KMS-11 (cell line): ENCODE results near the gene TMPRSS7.

Experiments used
- H2AFZ ChIP-seq: fragments of 200-600 bp; sonication (generic); 2 replicates; pipeline ENCODE4 v1.6.1; 2016; ENCODE audit warnings: antibody characterized with exemption, mixed run types, low read depth
- H3K27ac ChIP-seq: fragments of 200-600 bp; sonication (generic); 2 replicates; pipeline ENCODE4 v1.6.1; 2016; ENCODE audit warnings: mild to moderate bottlenecking, mixed run types
- H3K27me3 ChIP-seq: fragments of 200-600 bp; sonication (generic); 2 replicates; pipeline ENCODE4 v1.6.1; 2017; ENCODE audit warnings: mild to moderate bottlenecking, low read depth, mixed run types, moderate library complexity; ENCODE audit not compliant: insufficient read depth
- H3K36me3 ChIP-seq: fragments of 200-600 bp; sonication (generic); 2 replicates; pipeline ENCODE4 v1.6.1; 2017; ENCODE audit warnings: mild to moderate bottlenecking, mixed run types; ENCODE audit not compliant: insufficient read depth
- H3K4me1 ChIP-seq: fragments of 200-600 bp; sonication (generic); 2 replicates; pipeline ENCODE4 v1.6.1; 2016; ENCODE audit warnings: mild to moderate bottlenecking, low read depth, mixed run types; ENCODE audit not compliant: poor library complexity, severe bottlenecking
- H3K4me2 ChIP-seq: fragments of 200-600 bp; sonication (generic); 2 replicates; pipeline ENCODE4 v1.7.0; 2016; ENCODE audit warnings: mild to moderate bottlenecking, mixed run types
- H3K4me3 ChIP-seq: fragments of 200-600 bp; sonication (generic); IDR thresholded peaks from 2 replicates; pipeline ENCODE4 v1.6.1; 2017; ENCODE audit warnings: low read depth, low read length, mixed read lengths; ENCODE audit not compliant: insufficient read depth
- H3K79me2 ChIP-seq: fragments of 200-600 bp; sonication (generic); 2 replicates; pipeline ENCODE4 v1.6.1; 2016; ENCODE audit warnings: low read depth, mixed run types; ENCODE audit not compliant: insufficient read depth
- H3K9ac ChIP-seq: fragments of 200-600 bp; sonication (generic); 2 replicates; pipeline ENCODE4 v1.6.1; 2016; ENCODE audit warnings: mild to moderate bottlenecking, mixed run types
- H4K20me1 ChIP-seq: fragments of 200-600 bp; sonication (generic); 2 replicates; pipeline ENCODE4 v1.6.1; 2016; ENCODE audit warnings: mild to moderate bottlenecking, mixed run types; ENCODE audit not compliant: insufficient read depth
- TF ChIP-seq, protein P1 (sequence below): fragments of 200-600 bp; sonication (generic); conservative IDR thresholded peaks from 2 replicates; pipeline ENCODE4 v1.6.1; 2017; ENCODE audit warnings: low read depth, mild to moderate bottlenecking, antibody characterized with exemption, low read length, moderate library complexity, mixed read lengths

Gene TMPRSS7

DNA sequence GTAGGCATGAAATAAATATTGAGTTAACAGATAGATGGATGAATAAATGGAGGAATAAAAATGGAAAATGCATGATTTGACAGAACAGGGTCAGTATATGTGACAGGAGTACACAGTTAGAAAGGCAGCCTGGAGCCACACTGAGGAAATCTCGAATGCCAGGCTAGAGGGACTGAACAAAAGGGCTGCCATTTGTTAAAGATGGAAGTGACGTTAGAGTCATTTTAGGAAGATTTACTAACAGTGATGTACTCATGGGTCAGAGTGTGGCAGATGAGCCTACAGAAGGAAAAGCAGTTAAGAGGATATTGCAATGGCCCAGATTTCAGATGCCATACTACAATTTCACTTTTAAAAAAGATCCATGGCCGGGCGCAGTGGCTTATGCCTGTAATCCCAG is 7.4 kb upstream of the TMPRSS7 start:
- TF ChIP-seq, protein P1, sequence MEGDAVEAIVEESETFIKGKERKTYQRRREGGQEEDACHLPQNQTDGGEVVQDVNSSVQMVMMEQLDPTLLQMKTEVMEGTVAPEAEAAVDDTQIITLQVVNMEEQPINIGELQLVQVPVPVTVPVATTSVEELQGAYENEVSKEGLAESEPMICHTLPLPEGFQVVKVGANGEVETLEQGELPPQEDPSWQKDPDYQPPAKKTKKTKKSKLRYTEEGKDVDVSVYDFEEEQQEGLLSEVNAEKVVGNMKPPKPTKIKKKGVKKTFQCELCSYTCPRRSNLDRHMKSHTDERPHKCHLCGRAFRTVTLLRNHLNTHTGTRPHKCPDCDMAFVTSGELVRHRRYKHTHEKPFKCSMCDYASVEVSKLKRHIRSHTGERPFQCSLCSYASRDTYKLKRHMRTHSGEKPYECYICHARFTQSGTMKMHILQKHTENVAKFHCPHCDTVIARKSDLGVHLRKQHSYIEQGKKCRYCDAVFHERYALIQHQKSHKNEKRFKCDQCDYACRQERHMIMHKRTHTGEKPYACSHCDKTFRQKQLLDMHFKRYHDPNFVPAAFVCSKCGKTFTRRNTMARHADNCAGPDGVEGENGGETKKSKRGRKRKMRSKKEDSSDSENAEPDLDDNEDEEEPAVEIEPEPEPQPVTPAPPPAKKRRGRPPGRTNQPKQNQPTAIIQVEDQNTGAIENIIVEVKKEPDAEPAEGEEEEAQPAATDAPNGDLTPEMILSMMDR, result no peak
- no peak overlapping the region for H3K9ac ChIP-seq
- H3K4me2 ChIP-seq, result no peak overlapping the region
- no peaks in the 10 kb centered on the region for H3K36me3 ChIP-seq
- no peaks in the 10 kb centered on the region for H4K20me1 ChIP-seq
- H3K79me2 ChIP-seq, result no peaks in the 10 kb centered on the region
- H3K4me1 ChIP-seq, result no peaks in the 10 kb centered on the region
- H3K27ac ChIP-seq, result no peak overlapping the region
- H3K27me3 ChIP-seq, result no peaks in the 10 kb centered on the region
- H3K4me3 ChIP-seq, result no peak overlapping the region
- no peak overlapping the region for H2AFZ ChIP-seq

DNA sequence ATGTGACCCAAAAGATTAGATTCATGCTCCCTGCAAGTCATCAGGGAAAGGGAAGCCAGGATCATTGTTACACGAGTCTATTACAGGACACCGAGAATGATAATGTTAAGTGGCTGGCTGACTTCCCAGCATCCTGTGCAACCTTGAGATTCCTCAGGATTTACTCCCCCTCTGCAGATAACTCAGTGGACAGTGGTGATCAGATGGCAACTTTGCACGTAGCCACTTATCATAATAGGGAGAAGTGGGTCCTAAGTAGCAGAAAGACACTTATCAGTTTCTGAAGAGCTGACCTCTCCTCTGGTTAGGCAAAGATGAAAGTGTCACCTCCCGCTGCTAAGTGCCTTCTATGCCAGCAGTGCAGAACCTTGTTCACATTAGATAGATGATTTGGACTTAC is 6.7 kb upstream of the TMPRSS7 start:
- no peaks in the 10 kb centered on the region for H3K79me2 ChIP-seq
- H3K9ac ChIP-seq, result no peak overlapping the region
- TF ChIP-seq, protein P1, result no peak
- H3K4me2 ChIP-seq, result no peak overlapping the region
- H3K4me1 ChIP-seq, result no peaks in the 10 kb centered on the region
- no peak overlapping the region for H3K27ac ChIP-seq
- H4K20me1 ChIP-seq, result no peaks in the 10 kb centered on the region
- H3K27me3 ChIP-seq, result no peaks in the 10 kb centered on the region
- no peak overlapping the region for H2AFZ ChIP-seq
- no peak overlapping the region for H3K4me3 ChIP-seq
- no peaks in the 10 kb centered on the region for H3K36me3 ChIP-seq

DNA sequence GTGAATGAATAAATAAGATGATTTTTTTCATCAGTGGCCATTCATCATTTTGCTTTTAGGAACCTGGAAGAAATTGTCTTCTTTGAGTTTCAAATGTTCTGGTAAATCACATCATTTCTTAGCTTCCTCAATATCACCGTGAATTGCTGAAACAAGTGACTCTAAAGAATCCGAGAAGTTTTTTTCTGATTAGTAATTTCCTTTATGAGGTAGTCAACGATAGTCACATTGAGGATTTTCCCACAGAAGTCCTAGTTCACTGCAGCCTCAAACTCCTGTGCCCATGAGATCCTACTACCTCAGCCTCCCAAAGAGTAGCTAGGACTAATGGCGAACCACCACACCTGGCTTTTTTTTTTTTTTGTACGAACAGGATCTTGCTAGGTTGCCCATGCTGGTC is 3.6 kb upstream of the TMPRSS7 start:
- no peaks in the 10 kb centered on the region for H3K79me2 ChIP-seq
- H3K4me1 ChIP-seq, result no peaks in the 10 kb centered on the region
- no peaks in the 10 kb centered on the region for H4K20me1 ChIP-seq
- no peaks in the 10 kb centered on the region for H3K27me3 ChIP-seq
- H3K9ac ChIP-seq, result no peak overlapping the region
- H3K4me2 ChIP-seq, result no peak overlapping the region
- H3K36me3 ChIP-seq, result no peaks in the 10 kb centered on the region
- H2AFZ ChIP-seq, result no peak overlapping the region
- H3K4me3 ChIP-seq, result no peak overlapping the region
- H3K27ac ChIP-seq, result no peak overlapping the region
- TF ChIP-seq, protein P1, result no peak

DNA sequence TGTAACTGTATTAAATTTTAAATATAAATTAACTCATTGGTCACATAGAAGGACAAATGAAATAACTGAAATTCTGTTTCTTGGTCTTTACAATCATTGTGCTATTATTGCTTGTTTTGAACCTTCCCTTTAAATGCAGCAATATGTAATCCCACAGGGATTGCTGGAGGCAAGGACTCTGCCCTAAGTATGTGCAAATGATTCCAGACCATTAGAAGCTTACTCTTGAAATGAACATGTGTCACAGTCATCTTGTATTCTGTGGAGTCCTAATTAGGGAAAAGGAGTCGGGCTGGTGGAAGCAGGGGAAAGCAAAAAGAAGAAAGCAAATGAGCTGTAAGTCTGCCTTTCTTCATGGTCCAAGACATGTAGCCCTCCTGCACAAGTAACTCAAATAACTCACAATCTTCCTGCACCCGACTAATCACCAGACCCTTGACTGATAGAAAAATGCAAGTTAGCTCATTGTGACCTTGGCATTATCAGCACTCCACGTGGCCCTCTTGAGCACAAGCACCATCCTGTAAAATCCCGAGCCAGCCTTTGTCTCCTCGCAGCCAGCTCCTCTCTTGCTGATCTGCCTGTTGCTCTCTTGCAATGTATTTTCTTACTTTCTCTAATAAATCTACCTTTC is 2.3 kb upstream of the TMPRSS7 start:
- no peaks in the 10 kb centered on the region for H4K20me1 ChIP-seq
- H3K36me3 ChIP-seq, result no peaks in the 10 kb centered on the region
- no peak overlapping the region for H3K9ac ChIP-seq
- H3K27ac ChIP-seq, result no peak overlapping the region
- H2AFZ ChIP-seq, result peak overlapping the region; percentile 10; the same call in 1 of the 2 replicates
- no peaks in the 10 kb centered on the region for H3K79me2 ChIP-seq
- H3K27me3 ChIP-seq, result no peaks in the 10 kb centered on the region
- H3K4me3 ChIP-seq, result no peak overlapping the region
- H3K4me1 ChIP-seq, result no peaks in the 10 kb centered on the region
- TF ChIP-seq, protein P1, result no peak
- H3K4me2 ChIP-seq, result no peak overlapping the region
